Activated naive CD8-positive, alpha-beta T cell (primary cell): ENCODE results near the gene CACHD1.
"Not testable (repeated sequence)": the region's sequence is repeated elsewhere in the genome, so short reads cannot be mapped to it uniquely, and the experiment has no call there.

Experiments
- H3K27ac Mint-ChIP-seq: one replicate; pipeline ENCODE4 v1.8.0; 2021; ENCODE audit warnings: mixed read lengths
- H3K27me3 Mint-ChIP-seq: one replicate; pipeline ENCODE4 v1.8.0; 2021; ENCODE audit warnings: mixed read lengths
- H3K36me3 Mint-ChIP-seq: one replicate; pipeline ENCODE4 v1.8.0; 2021; ENCODE audit warnings: mixed read lengths
- H3K4me1 Mint-ChIP-seq: one replicate; pipeline ENCODE4 v1.8.0; 2021; ENCODE audit warnings: low read depth, mixed read lengths
- H3K4me3 Mint-ChIP-seq: one replicate; pipeline ENCODE4 v1.8.0; 2021; ENCODE audit warnings: mild to moderate bottlenecking, mixed read lengths
- H3K9me3 Mint-ChIP-seq: one replicate; pipeline ENCODE4 v1.8.0; 2021; ENCODE audit warnings: low read depth, mixed read lengths

The CACHD1 gene

DNA sequence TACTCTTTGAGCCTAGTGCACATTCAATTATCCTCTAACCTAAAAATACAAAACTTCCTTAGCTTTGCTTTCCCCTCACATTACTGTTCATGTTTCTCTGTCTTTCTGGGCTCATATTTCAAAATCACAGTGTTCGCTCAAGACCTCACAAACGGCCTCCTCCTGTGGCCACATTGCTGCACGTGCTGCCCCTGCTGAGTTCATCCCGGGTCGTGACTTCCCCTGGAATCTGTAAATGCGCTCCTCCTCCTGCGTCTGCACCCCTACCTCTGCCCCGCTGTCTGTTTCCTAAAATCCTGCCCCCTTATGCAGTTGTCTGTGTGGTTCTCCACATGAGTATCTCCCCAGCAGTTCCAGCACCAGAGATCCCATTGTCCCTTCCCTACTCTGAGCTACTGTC, 229.4 kb downstream of the CACHD1 start:
- Mint-ChIP-seq H3K27ac (no peak overlapping the region), H3K4me1 (no peaks in the 10 kb centered on the region), H3K27me3 (peaks cover 2% of the 10 kb centered on the region), H3K36me3 (no peaks in the 10 kb centered on the region), H3K4me3 (no peak overlapping the region), H3K9me3 (peaks cover 4% of the 10 kb centered on the region)

- H3K4me3 Mint-ChIP-seq, result no peak overlapping the region
- no peak overlapping the region for H3K27ac Mint-ChIP-seq
- H3K4me1 Mint-ChIP-seq, result no peaks in the 10 kb centered on the region
- H3K9me3 Mint-ChIP-seq, result peaks cover 4% of the 10 kb centered on the region
- peaks cover 2% of the 10 kb centered on the region for H3K27me3 Mint-ChIP-seq
- H3K36me3 Mint-ChIP-seq, result no peaks in the 10 kb centered on the region
These were observed 231.1 kb downstream of the CACHD1 start for GRCh38 chr1:64701071-64701470.

DNA sequence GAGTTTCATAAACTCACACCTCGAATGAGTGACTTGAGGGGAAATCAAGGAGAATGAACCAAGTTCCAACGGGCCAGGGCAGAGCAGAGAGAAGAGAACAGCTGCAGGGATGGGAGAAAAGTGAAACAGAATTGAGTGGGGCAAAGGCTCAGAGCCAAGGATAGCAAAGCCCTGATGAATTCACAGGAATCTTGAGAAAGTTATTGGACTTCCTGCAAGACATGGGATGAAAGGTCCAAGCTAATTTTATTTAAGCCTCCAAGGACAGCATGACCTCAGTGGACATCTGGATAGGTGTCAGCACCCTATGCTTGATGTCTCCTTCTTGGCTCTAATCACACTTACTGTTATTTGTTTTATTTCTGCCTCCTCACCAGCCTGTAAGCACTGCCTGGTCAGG, 232.0 kb downstream of the CACHD1 start:
- H3K36me3 Mint-ChIP-seq, result no peaks in the 10 kb centered on the region
- H3K27ac Mint-ChIP-seq, result no peak overlapping the region
- H3K27me3 Mint-ChIP-seq, result peaks cover 2% of the 10 kb centered on the region
- H3K4me3 Mint-ChIP-seq, result no peak overlapping the region
- peaks cover 4% of the 10 kb centered on the region for H3K9me3 Mint-ChIP-seq
- H3K4me1 Mint-ChIP-seq, result no peaks in the 10 kb centered on the region

GRCh38 chr1:64702670-64703069, 232.7 kb downstream of the CACHD1 start:
- H3K27me3 Mint-ChIP-seq, H3K4me1 Mint-ChIP-seq, H3K9me3 Mint-ChIP-seq, H3K4me3 Mint-ChIP-seq, H3K27ac Mint-ChIP-seq, H3K36me3 Mint-ChIP-seq: not testable (repeated sequence)

DNA sequence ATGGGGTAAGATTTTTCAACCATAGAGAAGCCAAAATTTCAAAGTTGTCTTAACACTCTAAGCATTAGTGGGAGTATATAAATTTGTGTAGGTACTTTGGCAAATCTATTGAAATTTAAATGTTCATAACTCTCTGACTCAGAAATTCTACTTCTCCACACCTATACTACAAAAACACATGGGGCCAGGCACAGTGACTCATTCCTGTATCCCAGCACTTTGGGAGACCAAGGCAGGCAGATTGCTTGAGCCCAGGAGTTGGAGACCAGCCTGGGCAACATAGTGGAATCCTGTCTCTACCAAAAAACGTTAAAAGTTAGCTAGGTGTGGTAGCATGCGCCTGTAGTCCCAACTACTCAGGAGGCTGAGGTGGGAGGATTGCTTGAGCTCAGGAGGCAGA, 233.7 kb downstream of the CACHD1 start:
- Mint-ChIP-seq H3K36me3 (no peaks in the 10 kb centered on the region), H3K27ac (no peak overlapping the region), H3K4me1 (no peaks in the 10 kb centered on the region), H3K4me3 (no peak overlapping the region), H3K9me3 (peaks cover 4% of the 10 kb centered on the region), H3K27me3 (peaks cover 2% of the 10 kb centered on the region)

DNA sequence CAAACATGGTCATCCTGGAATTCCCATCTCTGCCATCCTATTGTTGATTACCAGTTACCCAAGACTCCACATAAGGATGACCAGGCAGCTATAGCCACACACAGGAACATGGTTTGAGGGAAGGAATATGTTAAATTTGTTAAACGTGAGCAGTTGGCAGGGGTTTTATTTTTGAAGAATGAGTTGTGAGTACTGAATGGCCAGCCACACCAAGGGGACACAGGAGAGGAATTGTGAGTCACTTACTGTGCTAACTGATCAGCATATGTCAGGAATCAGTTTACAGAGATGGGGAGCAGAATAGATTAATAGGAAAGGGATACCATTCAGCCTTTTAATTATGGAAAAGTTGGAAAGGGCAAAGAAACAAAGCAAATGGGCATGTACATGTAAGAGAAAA, 235.7 kb downstream of the CACHD1 start:
- Mint-ChIP-seq H3K4me1 (no peaks in the 10 kb centered on the region), H3K27ac (no peak overlapping the region), H3K27me3 (peaks cover 2% of the 10 kb centered on the region), H3K4me3 (no peak overlapping the region), H3K36me3 (no peaks in the 10 kb centered on the region), H3K9me3 (peaks cover 4% of the 10 kb centered on the region)

GRCh38 chr1:64711266-64711665, 241.3 kb downstream of the CACHD1 start:
- Mint-ChIP-seq H3K4me1 (no peaks in the 10 kb centered on the region), H3K27me3 (no peaks in the 10 kb centered on the region)

GRCh38 chr1:64712049-64712448, 242.1 kb downstream of the CACHD1 start:
- H3K27ac Mint-ChIP-seq, result no peak overlapping the region
- H3K4me1 Mint-ChIP-seq, result no peaks in the 10 kb centered on the region
- no peaks in the 10 kb centered on the region for H3K27me3 Mint-ChIP-seq
- no peak overlapping the region for H3K4me3 Mint-ChIP-seq
- H3K36me3 Mint-ChIP-seq, result no peaks in the 10 kb centered on the region
- H3K9me3 Mint-ChIP-seq, result no peaks in the 10 kb centered on the region

More at GRCh38 chr1:64711266-64711665, 241.3 kb downstream of the CACHD1 start:
- no peak overlapping the region for H3K4me3 Mint-ChIP-seq
- H3K27ac Mint-ChIP-seq, result no peak overlapping the region
- no peaks in the 10 kb centered on the region for H3K9me3 Mint-ChIP-seq
- H3K36me3 Mint-ChIP-seq, result no peaks in the 10 kb centered on the region

DNA sequence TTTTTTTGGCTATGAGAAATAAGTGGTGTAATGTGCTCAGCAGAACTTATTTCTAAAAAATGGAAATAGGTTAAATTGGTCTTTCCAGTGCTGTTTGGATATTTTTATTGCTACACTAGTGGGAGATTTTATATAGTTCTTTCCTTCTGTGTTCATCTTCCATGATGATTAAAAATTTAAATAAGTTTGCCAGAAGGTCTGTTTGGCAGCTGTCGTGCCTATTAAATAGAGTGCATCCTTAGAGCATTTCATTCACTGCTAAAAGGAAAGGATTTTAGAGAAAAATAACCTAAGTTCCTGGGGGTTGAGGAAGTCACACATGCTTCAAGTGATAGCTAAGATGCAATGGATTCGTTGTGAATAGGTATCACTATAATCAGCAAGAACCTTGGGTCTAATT, 245.3 kb downstream of the CACHD1 start:
- Mint-ChIP-seq H3K4me1 (no peaks in the 10 kb centered on the region), H3K27ac (no peak overlapping the region), H3K4me3 (no peak overlapping the region), H3K27me3 (peaks cover 2% of the 10 kb centered on the region), H3K36me3 (no peaks in the 10 kb centered on the region), H3K9me3 (peaks cover 6% of the 10 kb centered on the region)

DNA sequence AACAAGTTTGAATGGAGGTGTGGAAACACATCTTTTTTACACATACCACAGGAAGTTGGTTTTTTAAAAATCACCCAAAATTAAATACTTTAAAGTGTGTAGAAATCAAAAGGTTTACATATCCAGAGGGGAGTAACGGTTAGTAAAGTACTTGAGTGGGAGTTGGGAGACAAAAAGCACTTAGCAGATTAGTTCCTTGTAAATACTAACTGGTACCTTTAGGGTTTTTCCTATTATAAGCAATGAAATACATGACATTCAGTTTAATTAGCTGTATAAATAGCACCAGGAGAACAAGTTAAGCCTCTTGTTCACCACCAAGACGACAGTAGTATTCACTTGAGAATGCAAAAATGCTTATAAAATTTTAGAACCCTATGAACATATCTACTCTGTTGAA, 251.2 kb downstream of the CACHD1 start:
- H3K27ac Mint-ChIP-seq, result no peak overlapping the region
- no peaks in the 10 kb centered on the region for H3K36me3 Mint-ChIP-seq
- peaks cover 21% of the 10 kb centered on the region for H3K27me3 Mint-ChIP-seq
- no peak overlapping the region for H3K4me3 Mint-ChIP-seq
- no peaks in the 10 kb centered on the region for H3K4me1 Mint-ChIP-seq
- peaks cover 6% of the 10 kb centered on the region for H3K9me3 Mint-ChIP-seq

GRCh38 chr1:64721576-64722145, 251.7 kb downstream of the CACHD1 start:
- H3K27me3 Mint-ChIP-seq, result peaks cover 21% of the 10 kb centered on the region
- H3K27ac Mint-ChIP-seq, result no peak overlapping the region
- no peak overlapping the region for H3K4me3 Mint-ChIP-seq
- H3K4me1 Mint-ChIP-seq, result no peaks in the 10 kb centered on the region
- H3K9me3 Mint-ChIP-seq, result peaks cover 6% of the 10 kb centered on the region
- no peaks in the 10 kb centered on the region for H3K36me3 Mint-ChIP-seq

- no peaks in the 10 kb centered on the region for H3K9me3 Mint-ChIP-seq
- H3K4me1 Mint-ChIP-seq, result no peaks in the 10 kb centered on the region
- no peaks in the 10 kb centered on the region for H3K36me3 Mint-ChIP-seq
- H3K27me3 Mint-ChIP-seq, result peaks cover 5% of the 10 kb centered on the region
- no peak overlapping the region for H3K4me3 Mint-ChIP-seq
- no peak overlapping the region for H3K27ac Mint-ChIP-seq
These were observed 257.9 kb downstream of the CACHD1 start for GRCh38 chr1:64727861-64728260.

DNA sequence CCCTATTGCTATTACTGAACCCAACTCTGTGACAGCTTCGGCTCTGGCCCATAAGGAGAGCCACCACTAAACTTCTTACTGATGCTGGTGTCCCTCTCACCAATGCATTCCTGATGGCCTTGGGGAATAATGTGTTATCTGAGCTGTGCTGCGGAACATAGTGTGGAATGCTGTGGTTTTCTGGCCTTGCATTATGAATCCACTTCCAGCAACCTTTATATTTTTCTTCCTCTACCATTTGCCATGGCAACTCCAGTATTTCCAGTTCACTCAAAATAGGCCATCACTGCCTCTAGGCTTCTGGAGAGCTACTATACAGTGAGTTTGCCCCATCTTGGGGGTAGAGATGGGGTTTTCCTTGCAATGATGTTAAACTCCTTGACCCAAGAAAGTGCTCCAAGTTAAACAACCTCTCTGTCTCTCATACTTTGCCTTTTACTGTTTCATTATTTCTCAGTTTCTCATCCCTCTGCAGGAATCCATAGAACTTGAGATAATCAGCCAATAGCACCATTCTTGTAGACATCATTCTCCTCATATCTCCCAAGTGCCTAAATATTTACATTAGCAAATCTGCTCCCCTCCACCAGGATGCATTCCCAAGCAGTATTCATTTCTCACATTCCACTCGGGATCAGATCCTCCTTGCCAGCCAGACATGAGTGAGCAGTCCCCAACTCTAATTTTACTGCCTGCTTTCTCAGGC, 263.8 kb downstream of the CACHD1 start:
- H3K27me3 Mint-ChIP-seq, result no peaks in the 10 kb centered on the region
- H3K36me3 Mint-ChIP-seq, result no peaks in the 10 kb centered on the region
- H3K4me1 Mint-ChIP-seq, result no peaks in the 10 kb centered on the region
- no peak overlapping the region for H3K4me3 Mint-ChIP-seq
- H3K9me3 Mint-ChIP-seq, result no peaks in the 10 kb centered on the region
- no peak overlapping the region for H3K27ac Mint-ChIP-seq

- H3K27ac Mint-ChIP-seq, result no peak overlapping the region
- no peaks in the 10 kb centered on the region for H3K4me1 Mint-ChIP-seq
- H3K4me3 Mint-ChIP-seq, result no peak overlapping the region
- H3K36me3 Mint-ChIP-seq, result no peaks in the 10 kb centered on the region
- peaks cover under 1% of the 10 kb centered on the region for H3K27me3 Mint-ChIP-seq
- no peaks in the 10 kb centered on the region for H3K9me3 Mint-ChIP-seq
These were observed 264.3 kb downstream of the CACHD1 start for GRCh38 chr1:64734287-64734652.

GRCh38 chr1:64740687-64741086, 270.8 kb downstream of the CACHD1 start:
- not testable (repeated sequence) for H3K27ac Mint-ChIP-seq, H3K9me3 Mint-ChIP-seq, H3K4me3 Mint-ChIP-seq, H3K36me3 Mint-ChIP-seq, H3K27me3 Mint-ChIP-seq
- H3K4me1 Mint-ChIP-seq, result peaks cover 11% of the 10 kb centered on the region
